ENCODE data around the gene C15orf61.

C15orf61 gene

DNA sequence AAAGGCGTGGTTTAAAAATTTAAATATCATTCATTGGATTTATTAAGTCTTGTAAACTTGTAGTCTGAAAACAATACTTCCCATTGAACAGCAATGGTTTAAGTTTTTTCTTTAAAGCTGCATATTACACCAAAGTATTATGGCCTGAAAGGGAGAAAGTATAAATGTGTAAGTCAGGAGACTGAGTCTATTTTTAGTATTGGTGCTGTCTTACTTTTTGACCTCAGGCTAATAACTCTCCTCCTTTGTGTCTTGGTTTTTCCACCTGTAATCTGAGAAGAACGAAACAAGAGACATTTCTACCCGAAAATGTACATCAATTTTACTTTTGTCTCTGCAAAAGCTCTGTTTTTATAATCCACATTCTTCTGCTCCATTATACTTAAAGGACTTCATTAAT is 7.6 kb downstream of the C15orf61 start:
- TF ChIP-seq, protein P1, sequence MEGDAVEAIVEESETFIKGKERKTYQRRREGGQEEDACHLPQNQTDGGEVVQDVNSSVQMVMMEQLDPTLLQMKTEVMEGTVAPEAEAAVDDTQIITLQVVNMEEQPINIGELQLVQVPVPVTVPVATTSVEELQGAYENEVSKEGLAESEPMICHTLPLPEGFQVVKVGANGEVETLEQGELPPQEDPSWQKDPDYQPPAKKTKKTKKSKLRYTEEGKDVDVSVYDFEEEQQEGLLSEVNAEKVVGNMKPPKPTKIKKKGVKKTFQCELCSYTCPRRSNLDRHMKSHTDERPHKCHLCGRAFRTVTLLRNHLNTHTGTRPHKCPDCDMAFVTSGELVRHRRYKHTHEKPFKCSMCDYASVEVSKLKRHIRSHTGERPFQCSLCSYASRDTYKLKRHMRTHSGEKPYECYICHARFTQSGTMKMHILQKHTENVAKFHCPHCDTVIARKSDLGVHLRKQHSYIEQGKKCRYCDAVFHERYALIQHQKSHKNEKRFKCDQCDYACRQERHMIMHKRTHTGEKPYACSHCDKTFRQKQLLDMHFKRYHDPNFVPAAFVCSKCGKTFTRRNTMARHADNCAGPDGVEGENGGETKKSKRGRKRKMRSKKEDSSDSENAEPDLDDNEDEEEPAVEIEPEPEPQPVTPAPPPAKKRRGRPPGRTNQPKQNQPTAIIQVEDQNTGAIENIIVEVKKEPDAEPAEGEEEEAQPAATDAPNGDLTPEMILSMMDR (IDR thresholded peaks at IDR 0.05) = no peak
- H3K27ac ChIP-seq = no peak overlapping the region
- no peak for DNase-seq
- H3K9me3 ChIP-seq = no peaks in the 10 kb centered on the region
- H3K4me1 ChIP-seq = peaks cover 0 to 13% (median 9%) of the 10 kb centered on the region in 4 donors
- H3K36me3 ChIP-seq = peaks cover 0 to 18% (median 6%) of the 10 kb centered on the region in 3 donors
- intact Hi-C loops (cut with DNase I; ENCODE audit: low total_unique reads) = no loop called here
- H3K4me3 ChIP-seq = no peak overlapping the region
- no peaks in the 10 kb centered on the region for H3K27me3 ChIP-seq

DNA sequence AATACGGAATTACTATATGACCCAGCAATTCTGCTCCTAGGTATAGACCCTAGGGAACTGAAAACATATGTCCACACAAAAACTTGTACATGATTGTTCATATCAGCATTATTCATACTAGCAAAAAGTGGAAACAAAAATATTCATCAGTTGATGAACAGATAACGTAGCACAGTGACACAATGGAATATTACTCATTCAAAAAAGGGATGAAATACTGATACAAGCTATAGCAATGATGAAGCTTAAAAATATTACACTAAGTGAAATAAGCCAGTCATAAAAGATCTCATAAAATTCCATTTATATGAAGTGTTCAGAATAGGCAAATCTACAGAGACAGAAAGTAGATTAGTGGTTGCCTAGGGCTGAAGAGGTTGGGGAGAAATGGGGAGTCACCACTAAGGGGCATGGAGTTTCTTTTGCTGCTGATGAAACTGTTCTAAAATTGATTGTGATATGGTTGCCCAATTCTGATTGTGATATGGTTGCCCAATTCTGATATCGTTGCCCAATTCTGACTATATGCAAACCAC is 10.5 kb downstream of the C15orf61 start:
- Histone ChIP-seq H3K4me1 (no peaks in the 10 kb centered on the region), H3K4me3 (no peak overlapping the region), H3K36me3 (peaks cover 0 to 18% (median 6%) of the 10 kb centered on the region in 3 donors), H3K27ac (no peak overlapping the region), H3K9me3 (no peaks in the 10 kb centered on the region), H3K27me3 (no peaks in the 10 kb centered on the region)
- no peak for DNase-seq
- TF ChIP-seq, protein P1 (IDR thresholded peaks at IDR 0.05) = no peak
- intact Hi-C loops (cut with DNase I; ENCODE audit: low total_unique reads) = no loop called here

DNA sequence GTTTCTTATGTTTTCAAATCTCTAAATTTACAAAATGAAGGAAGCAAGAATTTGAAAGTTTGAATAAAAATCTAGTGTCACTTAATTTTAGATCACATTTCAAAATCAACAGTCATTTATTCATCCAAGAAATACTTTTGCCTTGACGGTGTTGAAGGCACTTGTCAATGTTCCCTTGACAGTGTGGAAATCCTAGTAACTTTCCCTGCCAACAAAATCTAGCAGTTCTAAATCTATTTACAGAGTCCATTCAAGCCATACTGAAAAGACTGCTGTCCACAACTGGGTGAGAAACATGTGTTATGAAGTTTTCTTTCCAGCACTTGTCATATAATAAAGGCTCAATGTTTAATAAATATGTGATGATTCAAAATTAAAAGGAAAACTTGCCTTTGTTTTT is 12.9 kb downstream of the C15orf61 start:
- no peak for DNase-seq
- TF ChIP-seq, protein P1 (IDR thresholded peaks at IDR 0.05) = no peak
- Histone ChIP-seq H3K4me1 (no peaks in the 10 kb centered on the region), H3K4me3 (no peak overlapping the region), H3K9me3 (no peaks in the 10 kb centered on the region), H3K27me3 (no peaks in the 10 kb centered on the region), H3K27ac (no peak overlapping the region), H3K36me3 (peaks cover 0 to under 1% (median 0%) of the 10 kb centered on the region in 3 donors)
- intact Hi-C loops (cut with DNase I; ENCODE audit: low total_unique reads) = no loop called here

DNA sequence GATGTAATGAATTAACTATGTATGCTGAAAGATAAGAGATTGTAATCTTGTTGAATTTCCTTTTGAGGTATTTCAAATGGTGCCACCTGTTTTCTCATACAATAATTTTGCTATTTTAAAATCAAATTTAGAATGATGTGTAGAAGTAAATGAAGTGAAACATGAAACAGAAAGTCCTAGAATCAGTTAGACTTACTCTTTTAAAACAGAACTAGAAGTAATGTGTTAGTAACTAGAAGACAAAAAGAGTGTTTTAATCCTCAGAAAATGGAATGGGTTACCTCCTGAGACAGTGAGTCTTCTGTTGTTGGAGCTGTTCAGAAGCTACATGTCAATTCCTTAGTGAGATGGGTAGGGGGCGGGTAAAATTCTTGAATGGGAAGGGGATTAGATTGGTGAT is 13.4 kb downstream of the C15orf61 start:
- DNase-seq = no peak
- Histone ChIP-seq H3K4me3 (no peak overlapping the region), H3K27ac (no peak overlapping the region), H3K27me3 (no peaks in the 10 kb centered on the region), H3K9me3 (no peaks in the 10 kb centered on the region), H3K36me3 (no peaks in the 10 kb centered on the region), H3K4me1 (no peaks in the 10 kb centered on the region)
- intact Hi-C loops (cut with DNase I; ENCODE audit: low total_unique reads) = no loop called here
- TF ChIP-seq, protein P1 (IDR thresholded peaks at IDR 0.05) = no peak

DNA sequence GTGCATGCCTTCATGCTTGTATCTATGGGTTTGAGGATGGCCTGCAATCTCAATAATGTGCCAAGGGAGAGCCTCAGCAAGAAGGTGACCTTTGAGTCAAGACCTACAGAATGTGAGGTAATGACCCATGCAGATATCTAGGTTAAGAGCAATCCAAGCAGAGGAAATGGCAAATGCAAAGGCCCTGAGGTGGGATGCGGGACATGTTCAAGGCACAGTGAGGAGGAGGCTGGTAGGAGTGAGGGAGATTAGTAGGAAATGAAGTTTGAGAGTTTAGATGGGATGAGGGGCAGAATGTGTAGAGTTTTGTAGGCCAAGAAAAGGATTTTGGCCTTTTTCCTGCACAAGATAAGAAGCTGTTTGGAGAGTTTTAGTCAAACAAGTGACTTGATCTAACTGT is 16.8 kb downstream of the C15orf61 start:
- Histone ChIP-seq H3K4me1 (peaks cover 0 to 4% (median 0%) of the 10 kb centered on the region in 4 donors), H3K4me3 (no peak overlapping the region), H3K27ac (no peak overlapping the region), H3K36me3 (no peaks in the 10 kb centered on the region), H3K27me3 (no peaks in the 10 kb centered on the region), H3K9me3 (no peaks in the 10 kb centered on the region)
- DNase-seq = no peak
- intact Hi-C loops (cut with DNase I; ENCODE audit: low total_unique reads) = no loop called here
- TF ChIP-seq, protein P1 (IDR thresholded peaks at IDR 0.05) = no peak
